ENCODE measurements around the gene RO60.
"Not testable (repeated sequence)": the region's sequence is repeated elsewhere in the genome, so short reads cannot be mapped to it uniquely, and the experiment has no call there.

RO60 gene

GRCh38 chr1:193040011-193040410 is 19.4 kb upstream of the RO60 start:
- H3K4me3 ChIP-seq (ENCODE audit: low read depth, low read length), result no peak overlapping the region
- TF ChIP-seq, protein P1, sequence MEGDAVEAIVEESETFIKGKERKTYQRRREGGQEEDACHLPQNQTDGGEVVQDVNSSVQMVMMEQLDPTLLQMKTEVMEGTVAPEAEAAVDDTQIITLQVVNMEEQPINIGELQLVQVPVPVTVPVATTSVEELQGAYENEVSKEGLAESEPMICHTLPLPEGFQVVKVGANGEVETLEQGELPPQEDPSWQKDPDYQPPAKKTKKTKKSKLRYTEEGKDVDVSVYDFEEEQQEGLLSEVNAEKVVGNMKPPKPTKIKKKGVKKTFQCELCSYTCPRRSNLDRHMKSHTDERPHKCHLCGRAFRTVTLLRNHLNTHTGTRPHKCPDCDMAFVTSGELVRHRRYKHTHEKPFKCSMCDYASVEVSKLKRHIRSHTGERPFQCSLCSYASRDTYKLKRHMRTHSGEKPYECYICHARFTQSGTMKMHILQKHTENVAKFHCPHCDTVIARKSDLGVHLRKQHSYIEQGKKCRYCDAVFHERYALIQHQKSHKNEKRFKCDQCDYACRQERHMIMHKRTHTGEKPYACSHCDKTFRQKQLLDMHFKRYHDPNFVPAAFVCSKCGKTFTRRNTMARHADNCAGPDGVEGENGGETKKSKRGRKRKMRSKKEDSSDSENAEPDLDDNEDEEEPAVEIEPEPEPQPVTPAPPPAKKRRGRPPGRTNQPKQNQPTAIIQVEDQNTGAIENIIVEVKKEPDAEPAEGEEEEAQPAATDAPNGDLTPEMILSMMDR (IDR thresholded peaks at IDR 0.05; ENCODE audit: control insufficient read depth, extremely low read depth, insufficient read depth), result no peak
- no peak for DNase-seq (ENCODE audit: low read depth)

DNA sequence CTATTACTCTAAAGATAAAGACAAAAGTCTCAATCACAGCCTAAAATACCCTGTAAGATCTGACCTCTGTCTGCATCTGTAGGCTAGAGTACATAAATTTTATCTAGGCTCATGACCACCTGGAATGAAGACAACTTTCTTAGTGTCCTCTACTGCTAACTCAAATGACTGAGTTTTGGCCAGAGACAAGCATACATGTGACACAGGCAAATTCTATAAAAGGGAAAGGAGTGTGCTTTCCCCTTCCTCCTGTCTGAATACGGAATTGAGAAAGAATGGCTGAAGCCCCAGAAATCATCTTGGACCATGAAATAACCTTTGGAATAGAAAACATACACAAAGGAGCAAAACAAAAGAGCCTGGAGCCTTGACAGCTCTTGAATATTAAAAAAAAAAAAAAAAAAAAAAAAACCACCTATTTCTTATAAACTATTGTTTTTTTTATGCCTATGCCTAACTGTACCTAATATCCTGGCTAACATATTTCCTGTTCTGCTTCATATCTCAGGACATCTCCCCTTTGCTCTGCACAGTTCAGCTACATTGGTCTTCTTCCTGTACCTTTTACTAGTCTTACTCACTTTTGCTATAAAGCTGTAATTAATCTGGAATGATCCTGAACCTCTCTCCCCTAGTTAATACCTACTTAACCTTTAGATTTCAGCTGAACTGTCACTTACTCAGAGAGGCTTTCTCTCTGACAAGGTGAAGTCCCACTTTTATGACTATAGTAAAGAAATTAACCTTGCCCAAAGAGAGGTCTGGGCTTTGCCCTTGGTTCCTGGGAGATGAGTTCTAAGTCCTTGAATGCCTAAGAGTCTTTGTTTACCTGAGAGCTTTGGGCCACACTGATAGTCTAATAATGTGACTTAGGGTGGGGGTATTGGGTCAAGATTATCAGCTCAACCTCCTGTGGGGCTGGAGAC is 16.4 kb upstream of the RO60 start:
- TF ChIP-seq, protein P1 (IDR thresholded peaks at IDR 0.05; ENCODE audit: control insufficient read depth, extremely low read depth, insufficient read depth), result no peak
- no peak for DNase-seq (ENCODE audit: low read depth)
- no peak overlapping the region for H3K4me3 ChIP-seq (ENCODE audit: low read depth, low read length)

DNA sequence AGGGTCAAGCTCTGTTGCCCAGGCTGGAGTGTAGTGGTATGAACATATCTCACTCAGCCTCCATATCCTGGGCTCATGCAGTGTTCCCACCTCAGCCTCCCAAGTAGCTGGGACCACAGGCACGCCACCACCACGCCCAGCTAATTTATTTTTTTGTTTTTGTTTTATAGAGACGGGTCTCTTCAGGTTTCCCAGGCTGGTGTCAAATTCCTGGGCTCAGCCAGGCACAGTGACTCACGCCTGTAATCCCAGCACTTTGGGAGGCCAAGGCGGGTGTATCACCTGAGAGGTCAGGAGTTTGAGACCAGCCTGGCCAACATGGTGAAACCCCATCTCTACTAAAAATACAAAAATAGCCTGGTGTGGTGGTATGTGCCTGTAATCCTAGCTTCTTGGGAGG is 10.5 kb upstream of the RO60 start:
- H3K4me3 ChIP-seq (ENCODE audit: low read depth, low read length); DNase-seq (ENCODE audit: low read depth): not testable (repeated sequence)

DNA sequence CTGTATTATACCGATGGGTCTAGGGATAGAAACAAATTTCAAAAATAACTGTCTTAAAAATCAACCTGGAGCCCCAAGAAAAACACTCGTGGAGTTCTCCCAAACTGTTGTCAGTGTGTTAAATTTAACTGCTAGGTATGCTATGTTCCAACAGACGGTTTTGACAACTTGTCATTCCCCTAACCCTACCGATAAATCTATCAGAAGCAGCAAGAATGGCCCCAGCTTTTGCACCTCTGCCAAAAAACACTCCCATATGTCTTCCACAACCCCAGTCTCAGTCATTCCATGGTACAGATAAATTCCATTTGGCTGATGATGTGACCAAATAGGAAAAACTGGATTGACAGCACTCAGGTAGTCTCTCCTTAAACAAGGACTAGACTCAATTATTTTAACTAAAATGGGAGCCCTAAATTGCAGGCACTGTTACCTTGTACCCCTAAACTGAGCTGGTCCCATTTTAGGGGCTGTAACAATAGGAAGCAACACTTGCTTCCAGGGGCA is 5.2 kb upstream of the RO60 start:
- TF ChIP-seq, protein P1 (IDR thresholded peaks at IDR 0.05; ENCODE audit: control insufficient read depth, extremely low read depth, insufficient read depth), result no peak
- no peak for DNase-seq (ENCODE audit: low read depth)
- peak overlapping the region; percentile 7 for H3K4me3 ChIP-seq (ENCODE audit: low read depth, low read length)

DNA sequence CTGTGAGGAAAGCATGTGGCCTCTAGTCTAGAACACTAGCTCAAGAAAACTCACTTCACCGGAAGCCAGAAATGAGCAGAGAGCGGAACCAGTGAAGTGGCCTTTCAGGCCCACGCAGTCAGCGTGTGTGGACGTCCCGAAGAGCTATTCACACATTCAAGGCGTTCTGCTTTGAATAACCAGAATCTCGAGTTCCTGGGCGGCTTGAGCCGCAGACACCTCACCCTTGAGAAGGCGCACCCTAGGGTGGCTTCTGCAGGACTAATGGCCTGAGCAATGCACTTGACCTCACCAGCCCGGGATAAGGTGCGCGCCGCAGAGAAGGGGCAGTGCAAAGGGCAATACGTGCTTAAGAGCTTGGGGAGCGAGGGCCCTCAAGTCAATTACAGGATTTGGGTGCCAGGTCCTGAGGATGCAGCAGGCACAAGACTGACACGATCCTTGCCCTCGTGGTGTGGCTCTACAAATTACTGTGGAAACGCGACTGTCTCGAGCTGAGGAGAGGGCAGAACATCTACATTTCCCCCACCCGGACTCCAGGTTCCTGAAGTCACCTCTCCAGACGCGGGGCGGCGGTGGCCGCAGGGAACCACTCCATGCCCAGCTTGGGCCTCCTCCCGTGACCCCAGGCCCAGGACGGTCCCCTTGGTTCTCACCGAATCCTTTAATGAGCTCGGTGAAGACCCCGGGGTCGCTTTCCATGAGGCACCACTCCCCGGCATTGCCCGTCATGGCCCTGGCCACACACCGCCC is 707 bp upstream of the RO60 start:
- no peak for DNase-seq (ENCODE audit: low read depth)
- peak overlapping the region; percentile 80 for H3K4me3 ChIP-seq (ENCODE audit: low read depth, low read length)
- TF ChIP-seq, protein P1 (IDR thresholded peaks at IDR 0.05; ENCODE audit: control insufficient read depth, extremely low read depth, insufficient read depth), result no peak

GRCh38 chr1:193060115-193060403 is 647 bp downstream of the RO60 start:
- DNase-seq (ENCODE audit: low read depth), result no peak
- peak overlapping the region; percentile 80 for H3K4me3 ChIP-seq (ENCODE audit: low read depth, low read length)
- TF ChIP-seq, protein P1 (IDR thresholded peaks at IDR 0.05; ENCODE audit: control insufficient read depth, extremely low read depth, insufficient read depth), result no peak

DNA sequence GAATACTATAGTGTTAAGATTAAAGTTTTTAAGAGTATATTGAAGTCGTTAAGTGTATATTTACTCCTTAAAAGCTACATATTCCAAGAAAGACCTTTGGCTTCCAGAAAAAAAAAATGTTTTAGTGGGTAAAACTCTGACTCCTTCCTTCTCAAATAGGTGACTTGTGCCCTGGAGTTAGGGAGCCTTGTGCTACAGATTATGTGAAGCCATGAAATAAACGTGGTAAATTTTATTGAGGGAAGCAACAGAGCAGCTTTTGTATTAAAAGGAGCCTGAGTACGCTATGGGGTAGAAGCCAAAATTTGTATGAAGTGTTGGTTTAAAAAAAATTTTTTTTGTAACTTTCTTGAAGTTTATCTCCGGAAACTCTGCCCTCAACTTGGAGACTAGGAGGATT is 994 bp downstream of the RO60 start:
- peak overlapping the region; percentile 80 for H3K4me3 ChIP-seq (ENCODE audit: low read depth, low read length)
- TF ChIP-seq, protein P1 (IDR thresholded peaks at IDR 0.05; ENCODE audit: control insufficient read depth, extremely low read depth, insufficient read depth), result no peak
- DNase-seq (ENCODE audit: low read depth), result no peak

Measured in LNCaP clone FGC (cell line).